Activated CD8-positive, alpha-beta T cell treated with anti-CD3 and anti-CD28 coated beads, Interleukin-2, amount 10 ng/mL, durations not matched to agents 7 days and 5 days (primary cell): ENCODE measurements around the gene ROMO1. TPM values are rescaled to one million over a fixed set of nuclear protein-coding genes. Genes with fewer than 3 reads are reported as not detected.
"Not testable (repeated sequence)": the region's sequence is repeated elsewhere in the genome, so short reads cannot be mapped to it uniquely, and the experiment has no call there.

ENCODE experiments used
- ATAC-seq: fragments of 150-1000 bp; cut with Tn5 transposase; one replicate; pipeline ENCODE4 v1.10.0; 2021; ENCODE audit warnings: moderate library complexity
- CTCF ChIA-PET: fragments of 350-600 bp; sonication (Branson Sonifier 250); formaldehyde crosslinking; loops from one replicate; lab custom pipeline; 2021; ENCODE audit warnings: antibody characterized with exemption; lab: Charles Lee
- POLR2A ChIA-PET: fragments of 350-600 bp; sonication (Branson Sonifier 250); formaldehyde crosslinking; loops from one replicate; lab custom pipeline; 2021; ENCODE audit warnings: antibody characterized with exemption; lab: Charles Lee
- DNase-seq: peaks from one replicate; pipeline ENCODE4 v3.0.0-alpha.2; 2020
- H3K27ac Mint-ChIP-seq: one replicate; pipeline ENCODE4 v1.8.0; 2021; ENCODE audit warnings: mild to moderate bottlenecking, mixed read lengths
- H3K27me3 Mint-ChIP-seq: one replicate; pipeline ENCODE4 v1.8.0; 2021; ENCODE audit warnings: low read depth, mixed read lengths
- H3K36me3 Mint-ChIP-seq: one replicate; pipeline ENCODE4 v1.8.0; 2021; ENCODE audit warnings: low read depth, mixed read lengths
- H3K4me1 Mint-ChIP-seq: one replicate; pipeline ENCODE4 v1.8.0; 2021; ENCODE audit warnings: low read depth, mixed read lengths
- H3K4me3 Mint-ChIP-seq: one replicate; pipeline ENCODE4 v1.8.0; 2021; ENCODE audit warnings: mild to moderate bottlenecking, mixed read lengths
- H3K9me3 Mint-ChIP-seq: one replicate; pipeline ENCODE4 v1.8.0; 2022; ENCODE audit warnings: mixed read lengths; ENCODE audit not compliant: insufficient read depth
- total RNA-seq, 2 experiments: library from RNA; stranded (reverse); gene quantifications; one replicate each; pipeline ENCODE4 v1.2.3, GENCODE V29; 2021

The ROMO1 gene
- total RNA-seq, 2 experiments from 2014 or later = 134 to 143 TPM

DNA sequence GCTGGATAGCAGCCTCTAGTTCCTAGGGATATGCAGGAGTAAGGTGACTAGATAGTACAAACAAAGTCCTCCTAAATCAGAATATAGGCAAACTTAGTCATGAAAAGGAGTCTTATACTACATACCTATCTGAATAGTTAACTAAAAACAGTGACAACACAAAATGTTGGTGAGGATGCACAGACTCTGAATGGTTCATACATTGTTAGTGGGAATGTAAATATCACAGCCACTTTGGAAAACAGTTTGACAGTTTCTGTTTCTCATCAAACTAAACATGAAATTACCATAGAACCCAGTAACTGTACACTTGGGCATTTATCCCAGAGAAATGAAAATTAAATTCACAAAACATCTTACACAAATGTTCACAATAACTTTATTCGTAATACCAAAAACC, 17.2 kb upstream of the ROMO1 start:
- ChIA-PET POLR2A (no interaction called here), CTCF (no interaction called here)
- Mint-ChIP-seq H3K27ac (no peak overlapping the region), H3K4me1 (no peaks in the 10 kb centered on the region), H3K9me3 (no peaks in the 10 kb centered on the region), H3K4me3 (no peak overlapping the region), H3K27me3 (no peaks in the 10 kb centered on the region), H3K36me3 (peaks cover 13% of the 10 kb centered on the region)
- DNase-seq (no peak), ATAC-seq (no peak)

DNA sequence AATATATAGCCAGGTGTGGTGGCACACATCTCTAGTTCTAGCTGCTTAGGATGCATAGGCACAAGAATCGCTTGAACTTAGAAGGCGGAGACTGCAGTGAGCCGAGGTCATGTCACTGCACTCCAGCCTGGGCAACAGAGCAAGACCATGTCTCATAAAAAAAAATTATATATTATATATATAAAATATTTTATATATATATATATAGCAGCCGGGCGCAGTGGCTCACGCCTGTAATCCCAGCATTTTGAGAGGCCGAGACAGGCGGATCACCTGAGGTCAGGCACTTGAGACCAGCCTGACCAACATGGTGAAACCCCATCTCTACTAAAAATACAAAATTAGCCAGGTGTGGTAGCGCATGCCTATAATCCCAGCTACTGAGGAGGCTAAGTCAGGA, 13.8 kb upstream of the ROMO1 start:
- ATAC-seq, POLR2A ChIA-PET, DNase-seq, H3K9me3 Mint-ChIP-seq, H3K4me1 Mint-ChIP-seq, H3K27ac Mint-ChIP-seq, H3K4me3 Mint-ChIP-seq, H3K27me3 Mint-ChIP-seq: not testable (repeated sequence)
- peaks cover 28% of the 10 kb centered on the region for H3K36me3 Mint-ChIP-seq
- CTCF ChIA-PET = interaction anchor here (0.7 to 1.1 kb wide), 2 partner anchors 26 to 222 kb away, joined by 3 read pairs; no protein-coding TSS in a partner anchor

DNA sequence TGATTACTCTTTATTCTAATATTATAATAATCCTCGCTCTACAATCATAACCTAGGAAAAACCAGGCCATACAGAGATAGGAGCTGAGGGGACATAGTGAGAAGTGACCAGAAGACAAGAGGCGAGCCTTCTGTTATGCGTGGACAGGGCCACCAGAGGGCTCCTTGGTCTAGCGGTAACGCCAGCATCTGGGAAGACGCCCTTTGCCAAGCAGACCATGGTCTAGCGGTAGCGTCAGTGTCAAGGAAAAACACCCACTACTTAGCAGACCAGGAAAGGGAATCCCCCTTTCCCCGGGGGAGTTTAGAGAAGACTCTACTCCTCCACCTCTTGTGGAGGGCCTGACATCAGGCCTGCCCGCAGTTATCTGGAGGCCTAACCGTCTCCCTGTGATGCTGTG, 12.3 kb upstream of the ROMO1 start:
- H3K9me3 Mint-ChIP-seq, H3K4me3 Mint-ChIP-seq, H3K27ac Mint-ChIP-seq, H3K4me1 Mint-ChIP-seq, POLR2A ChIA-PET, CTCF ChIA-PET, ATAC-seq, H3K27me3 Mint-ChIP-seq, DNase-seq: not testable (repeated sequence)
- H3K36me3 Mint-ChIP-seq = peaks cover 28% of the 10 kb centered on the region

DNA sequence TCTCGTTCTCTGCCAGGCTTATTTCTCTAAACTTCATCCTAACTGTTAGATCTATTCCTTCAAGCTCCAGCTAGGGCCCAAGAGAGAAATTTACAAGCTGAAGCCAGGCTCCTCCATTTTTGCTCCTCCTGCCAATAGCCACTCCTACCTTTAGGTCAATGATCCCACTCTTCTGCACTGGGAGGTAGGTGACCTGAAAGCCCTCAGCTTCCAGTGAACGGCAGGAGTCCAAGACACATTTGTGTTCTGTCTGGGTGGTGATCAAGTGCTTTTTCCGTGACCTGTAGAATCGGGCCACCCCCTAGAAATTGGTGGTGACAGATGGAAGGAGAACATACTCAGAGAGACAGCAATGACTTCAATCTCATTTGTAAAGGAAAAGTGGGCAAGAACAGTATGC, 8.9 kb upstream of the ROMO1 start:
- ATAC-seq = no peak
- peaks cover 2% of the 10 kb centered on the region for H3K4me1 Mint-ChIP-seq
- no peak overlapping the region for H3K4me3 Mint-ChIP-seq
- H3K36me3 Mint-ChIP-seq = peaks cover 36% of the 10 kb centered on the region
- ChIA-PET CTCF (no interaction called here), POLR2A (interaction anchor here (0.6 kb wide), 1 partner anchor 73 kb away, joined by 3 read pairs; no protein-coding TSS in a partner anchor)
- H3K27me3 Mint-ChIP-seq = no peaks in the 10 kb centered on the region
- no peak overlapping the region for H3K27ac Mint-ChIP-seq
- H3K9me3 Mint-ChIP-seq = no peaks in the 10 kb centered on the region
- DNase-seq = no peak

DNA sequence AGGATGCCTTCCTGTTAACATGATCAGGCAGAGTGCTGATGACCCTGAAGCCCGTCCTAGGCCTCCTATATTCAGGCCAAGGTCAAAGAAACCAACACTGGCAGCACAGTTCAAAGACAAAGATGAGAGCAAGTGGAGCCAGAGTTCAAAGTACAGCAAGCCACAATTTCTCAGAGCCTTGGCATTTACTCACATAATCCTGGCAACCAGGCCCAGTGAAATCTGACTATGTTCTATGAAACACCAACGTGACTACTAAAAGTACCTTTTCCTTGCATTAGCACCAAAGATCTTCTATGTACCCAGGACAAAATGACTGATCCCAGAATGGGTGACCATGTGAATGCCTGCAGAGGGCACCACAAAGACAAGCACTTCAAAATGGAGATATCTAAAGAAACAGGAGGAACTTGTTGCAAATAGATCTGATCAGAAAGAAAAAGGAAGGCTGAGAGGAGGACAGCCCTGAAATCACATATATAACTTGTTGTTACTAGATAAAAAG, 3.9 kb upstream of the ROMO1 start:
- no peak overlapping the region for H3K4me3 Mint-ChIP-seq
- no peak for ATAC-seq

DNA sequence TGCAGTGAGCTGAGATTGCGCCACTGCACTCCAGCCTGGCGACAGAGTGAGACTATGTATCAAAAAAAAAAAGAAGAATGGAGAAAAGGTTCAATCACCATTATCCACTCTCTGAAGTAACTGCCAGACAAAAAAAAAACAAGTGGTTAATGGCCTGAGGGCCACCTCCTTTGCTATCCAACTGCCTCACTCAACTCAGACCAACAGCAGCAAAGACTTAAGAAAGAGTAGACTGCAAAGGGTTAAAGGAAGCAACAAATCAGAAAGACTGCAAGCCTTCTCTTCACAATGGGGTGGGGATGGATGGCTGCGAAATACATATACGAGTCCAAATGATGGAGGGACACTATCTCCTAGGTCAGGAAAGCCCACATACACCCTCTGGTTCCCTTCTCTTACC, 3.2 kb upstream of the ROMO1 start:
- H3K4me1 Mint-ChIP-seq = peaks cover 37% of the 10 kb centered on the region
- no peak for DNase-seq
- H3K36me3 Mint-ChIP-seq = peaks cover 39% of the 10 kb centered on the region
- POLR2A ChIA-PET = no interaction called here
- H3K27me3 Mint-ChIP-seq = no peaks in the 10 kb centered on the region
- CTCF ChIA-PET = no interaction called here
- ATAC-seq = no peak
- H3K4me3 Mint-ChIP-seq = no peak overlapping the region
- no peak overlapping the region for H3K27ac Mint-ChIP-seq
- H3K9me3 Mint-ChIP-seq = no peaks in the 10 kb centered on the region

More for the DNA sequence above, 3.9 kb upstream of the ROMO1 start:
- H3K27ac Mint-ChIP-seq = no peak overlapping the region
- peaks cover 40% of the 10 kb centered on the region for H3K36me3 Mint-ChIP-seq
- peaks cover 30% of the 10 kb centered on the region for H3K4me1 Mint-ChIP-seq
- ChIA-PET POLR2A (no interaction called here), CTCF (no interaction called here)
- H3K9me3 Mint-ChIP-seq = no peaks in the 10 kb centered on the region
- H3K27me3 Mint-ChIP-seq = no peaks in the 10 kb centered on the region
- DNase-seq = no peak

DNA sequence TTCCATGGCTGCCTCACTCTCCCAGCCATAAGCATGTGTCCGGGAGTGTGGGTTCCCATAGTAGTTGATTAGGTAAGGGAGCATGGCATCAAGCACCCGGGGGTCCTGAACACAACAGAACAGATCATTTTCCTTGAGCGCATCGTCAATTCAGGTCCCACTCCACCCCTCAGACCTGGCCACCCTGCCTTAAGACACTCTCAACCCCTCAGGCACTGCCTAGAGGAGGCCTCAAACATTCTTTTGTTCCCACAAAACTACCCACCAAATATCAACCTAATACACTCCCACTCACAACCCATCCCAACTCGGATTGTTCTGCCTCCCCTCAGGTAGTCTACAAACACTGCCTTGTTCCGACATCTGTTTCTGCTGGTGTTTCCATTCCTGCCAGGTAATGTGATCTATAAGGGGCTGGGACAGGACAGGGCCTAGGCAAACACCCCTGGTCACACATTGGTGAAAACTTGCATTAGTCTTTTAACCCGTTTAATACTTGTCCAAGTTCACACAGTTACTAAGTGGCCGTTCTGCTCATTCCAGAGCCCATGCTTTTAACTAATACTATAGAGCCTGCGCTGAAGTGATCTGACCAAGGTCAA, 1.4 kb upstream of the ROMO1 start:
- ChIA-PET CTCF (no interaction called here), POLR2A (no interaction called here)
- Mint-ChIP-seq H3K9me3 (no peaks in the 10 kb centered on the region), H3K4me1 (peaks cover 43% of the 10 kb centered on the region), H3K36me3 (peaks cover 53% of the 10 kb centered on the region), H3K27me3 (no peaks in the 10 kb centered on the region), H3K27ac (peak overlapping the region; percentile 88), H3K4me3 (peak overlapping the region; percentile 84)
- no peak for ATAC-seq
- DNase-seq = no peak

DNA sequence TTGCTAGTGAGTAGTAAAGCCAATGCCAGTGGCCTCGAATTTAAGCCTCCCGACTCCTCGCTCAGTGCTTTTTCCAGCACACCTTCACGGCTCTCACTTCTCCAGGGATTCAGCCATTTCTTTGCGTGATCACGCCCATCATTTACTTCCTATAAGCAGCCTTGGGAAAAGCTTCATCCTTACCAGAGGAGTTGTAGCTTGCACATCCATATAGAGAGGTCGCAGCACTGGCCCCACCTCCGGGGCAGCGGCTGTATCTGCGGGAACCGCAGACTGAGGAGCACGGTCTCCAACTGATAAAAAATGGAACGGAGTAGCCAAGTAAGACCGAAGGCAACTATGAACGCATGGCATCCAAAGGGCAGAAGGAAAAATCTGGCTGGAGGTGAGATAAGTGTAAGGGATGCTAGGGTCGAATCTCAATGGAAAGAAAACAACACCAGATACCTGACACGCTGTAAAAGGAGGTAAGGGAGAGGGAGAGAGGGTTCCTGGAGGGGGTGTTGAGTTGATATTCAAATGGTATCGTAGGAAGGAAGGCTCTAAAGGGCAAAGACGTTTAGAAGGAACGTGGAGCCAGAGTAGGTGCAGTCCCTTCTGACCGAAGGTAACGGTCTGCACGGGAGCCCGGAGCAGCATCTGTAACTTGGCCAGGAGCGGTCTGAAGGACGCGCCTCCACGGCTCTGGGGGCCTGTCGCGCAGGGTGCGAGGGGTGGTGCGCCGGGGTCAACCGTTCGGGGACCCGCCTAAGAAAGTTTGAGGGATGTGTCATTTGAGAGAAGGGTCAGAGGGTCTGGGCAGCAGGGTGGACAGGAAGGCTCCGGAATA, 693 bp upstream of the ROMO1 start:
- ATAC-seq (peak; percentile 46), DNase-seq (peak; percentile 49)
- H3K9me3 Mint-ChIP-seq = no peaks in the 10 kb centered on the region
- H3K4me3 Mint-ChIP-seq = peak overlapping the region; percentile 84
- H3K27me3 Mint-ChIP-seq = no peaks in the 10 kb centered on the region
- peaks cover 45% of the 10 kb centered on the region for H3K4me1 Mint-ChIP-seq
- POLR2A ChIA-PET = interaction anchor here (1.0 to 4.4 kb wide), 6 partner anchors 16 to 256 kb away, joined by 3 to 36 read pairs (median 6); partner anchors contain the start of genes CEP250, CPNE1, RBM12 and RBM39
- H3K27ac Mint-ChIP-seq = peak overlapping the region; percentile 88
- peaks cover 55% of the 10 kb centered on the region for H3K36me3 Mint-ChIP-seq
- CTCF ChIA-PET = interaction anchor here (1.1 to 1.5 kb wide), 2 partner anchors 35 to 81 kb away, joined by 3 to 4 read pairs; no protein-coding TSS in a partner anchor

DNA sequence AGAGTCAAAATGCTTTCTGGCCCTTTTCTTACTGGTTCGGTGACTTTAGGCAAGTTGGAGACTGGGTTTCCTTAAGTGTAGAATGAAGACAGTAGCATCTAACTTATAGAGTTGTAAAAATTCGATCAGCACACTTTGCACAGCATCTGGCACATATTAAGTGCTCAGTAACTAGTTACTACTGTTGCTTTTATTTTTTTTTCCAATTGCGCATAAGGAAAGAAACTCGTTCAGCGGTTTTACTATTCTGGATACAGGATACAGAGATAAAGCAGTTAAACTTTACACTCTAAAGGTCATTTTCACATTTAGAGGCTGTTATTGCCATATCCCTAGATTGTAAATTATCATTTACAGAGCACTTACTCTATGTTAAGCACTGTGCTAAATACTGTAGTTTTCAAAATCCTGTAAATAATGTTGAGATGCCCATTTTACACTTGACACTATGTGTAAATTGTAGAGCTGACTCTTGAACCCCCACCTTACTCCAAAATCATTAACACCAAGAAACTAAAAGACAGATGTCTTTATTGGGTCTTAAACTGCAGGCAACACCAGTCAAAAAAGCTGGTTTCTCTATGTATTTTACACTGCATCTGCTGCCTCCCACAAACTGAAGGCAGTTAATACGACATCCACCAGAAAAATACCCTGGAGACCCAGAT, 886 bp downstream of the ROMO1 start:
- DNase-seq (no peak), ATAC-seq (no peak)
- H3K27me3 Mint-ChIP-seq = no peaks in the 10 kb centered on the region
- peak overlapping the region; percentile 99 for H3K27ac Mint-ChIP-seq
- H3K4me3 Mint-ChIP-seq = peak overlapping the region; percentile 84
- H3K9me3 Mint-ChIP-seq = no peaks in the 10 kb centered on the region
- H3K36me3 Mint-ChIP-seq = peaks cover 68% of the 10 kb centered on the region
- CTCF ChIA-PET = interaction anchor here (0.8 to 2.7 kb wide), 8 partner anchors 20 to 254 kb away, joined by 3 to 13 read pairs (median 4); partner anchors contain the start of genes RBM39 and SCAND1
- peaks cover 52% of the 10 kb centered on the region for H3K4me1 Mint-ChIP-seq
- POLR2A ChIA-PET = interaction anchor here (1.0 to 4.4 kb wide), 11 partner anchors 8 to 254 kb away, joined by 3 to 36 read pairs (median 6); partner anchors contain the start of genes CPNE1, RBM12, RBM39 and SCAND1

DNA sequence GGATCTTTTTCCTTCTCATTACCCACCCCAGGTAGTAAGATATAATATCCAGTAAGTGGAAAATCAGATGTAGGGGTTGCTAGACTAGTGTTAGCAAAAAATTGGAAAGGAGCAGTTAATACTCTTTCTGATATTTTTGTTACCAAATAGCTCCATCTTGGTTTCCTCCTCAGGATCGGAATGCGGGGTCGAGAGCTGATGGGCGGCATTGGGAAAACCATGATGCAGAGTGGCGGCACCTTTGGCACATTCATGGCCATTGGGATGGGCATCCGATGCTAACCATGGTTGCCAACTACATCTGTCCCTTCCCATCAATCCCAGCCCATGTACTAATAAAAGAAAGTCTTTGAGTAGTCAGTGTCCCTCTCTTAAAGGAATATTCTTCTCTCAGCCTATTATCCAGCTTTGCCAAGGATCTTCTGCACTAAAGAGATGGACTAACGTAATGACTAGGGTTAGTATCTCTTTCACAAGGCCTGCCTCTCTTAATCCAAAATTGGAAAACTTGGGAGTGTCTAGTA, 1.5 kb downstream of the ROMO1 start:
- peak overlapping the region; percentile 99 for H3K27ac Mint-ChIP-seq
- no peaks in the 10 kb centered on the region for H3K27me3 Mint-ChIP-seq
- peaks cover 69% of the 10 kb centered on the region for H3K36me3 Mint-ChIP-seq
- H3K9me3 Mint-ChIP-seq = no peaks in the 10 kb centered on the region
- DNase-seq = no peak
- peaks cover 48% of the 10 kb centered on the region for H3K4me1 Mint-ChIP-seq
- CTCF ChIA-PET = interaction anchor here (0.8 to 2.7 kb wide), 4 partner anchors 12 to 253 kb away, joined by 3 to 13 read pairs (median 4); partner anchors contain the start of gene SCAND1
- peak overlapping the region; percentile 84 for H3K4me3 Mint-ChIP-seq
- POLR2A ChIA-PET = interaction anchor here (1.1 to 4.4 kb wide), 7 partner anchors 19 to 208 kb away, joined by 3 to 36 read pairs (median 9); partner anchors contain the start of genes CPNE1, RBM12 and RBM39
- no peak for ATAC-seq
